ENCODE data around the gene CAMKV.

Gene CAMKV

DNA sequence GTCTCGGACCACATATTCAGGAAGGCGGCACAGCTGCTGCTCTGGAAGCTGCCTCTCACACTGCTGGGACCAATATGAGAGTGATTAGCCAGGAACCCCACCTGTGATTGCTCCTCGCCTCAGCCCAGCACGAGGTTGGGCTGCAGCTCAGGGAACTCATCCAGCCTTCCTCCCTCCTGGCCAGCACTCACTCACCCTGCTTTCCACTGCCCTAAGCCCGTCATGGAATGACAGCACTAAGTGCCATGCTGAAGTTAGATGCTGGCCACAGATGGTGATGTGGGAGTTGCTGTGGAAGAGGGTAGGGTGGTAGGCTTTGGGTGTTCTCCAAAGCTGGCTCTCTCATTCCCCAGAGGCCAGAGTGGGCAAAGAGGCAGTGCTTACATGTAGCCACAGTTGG lies 26.6 kb upstream of the CAMKV start:
- DNase-seq (ENCODE audit: low spot score), result no peak

DNA sequence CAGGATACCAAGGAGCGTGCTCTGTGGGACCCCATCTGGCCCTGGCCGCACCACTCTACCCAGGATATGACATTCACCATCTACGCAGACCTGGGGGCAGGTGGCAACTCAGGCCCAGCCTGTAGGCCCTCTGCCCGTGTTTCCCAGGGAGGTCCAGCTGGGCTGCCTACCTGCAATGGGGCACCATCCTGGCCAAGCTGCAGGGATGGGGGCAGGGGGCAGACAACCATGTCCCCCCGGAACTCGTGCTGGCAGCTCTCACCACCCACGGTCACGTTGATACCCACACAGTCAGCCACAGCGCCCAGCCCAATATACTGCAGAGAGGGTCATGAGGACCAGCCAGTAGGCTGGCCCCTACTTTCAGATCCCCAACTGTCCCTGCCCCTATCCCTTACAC lies 26.1 kb upstream of the CAMKV start:
- DNase-seq (ENCODE audit: low spot score), result no peak

DNA sequence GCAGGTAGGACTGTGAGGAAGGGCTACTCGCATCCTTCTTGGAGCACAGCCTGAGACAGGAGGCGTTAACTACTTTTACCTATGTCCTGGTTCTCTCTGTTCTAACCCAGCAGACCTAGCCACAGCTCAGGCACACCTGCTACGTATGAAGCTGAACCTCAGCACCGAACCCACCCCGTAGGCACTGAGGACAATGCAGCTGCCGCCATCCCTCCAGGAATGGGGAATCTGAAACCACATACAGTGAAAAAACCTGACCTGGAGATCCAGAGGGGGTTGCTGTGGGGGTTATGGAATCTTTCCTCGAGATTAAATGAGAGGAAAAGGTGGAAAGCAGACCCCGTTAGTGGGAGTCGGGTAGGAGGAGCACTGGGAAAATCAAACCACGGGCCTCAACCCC lies 19.6 kb upstream of the CAMKV start:
- DNase-seq (ENCODE audit: low spot score), result no peak

DNA sequence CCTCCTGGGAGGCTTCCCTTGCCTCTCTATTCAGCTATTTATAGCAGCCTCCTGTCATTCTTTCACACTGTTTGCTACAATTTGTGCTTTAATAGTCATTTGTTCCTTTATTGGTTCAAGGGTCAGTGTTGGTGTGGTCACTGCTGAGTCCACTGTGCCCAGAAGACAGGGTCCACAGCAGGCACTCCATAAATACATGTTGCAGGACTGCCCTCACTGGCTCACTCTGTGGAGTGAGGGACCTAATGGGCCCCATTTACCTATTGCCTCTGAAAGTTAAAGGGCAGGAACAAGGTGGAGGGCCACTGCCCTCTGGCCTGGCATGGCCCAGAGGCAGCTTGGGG lies 17.2 kb upstream of the CAMKV start:
- DNase-seq (ENCODE audit: low spot score), result no peak

DNA sequence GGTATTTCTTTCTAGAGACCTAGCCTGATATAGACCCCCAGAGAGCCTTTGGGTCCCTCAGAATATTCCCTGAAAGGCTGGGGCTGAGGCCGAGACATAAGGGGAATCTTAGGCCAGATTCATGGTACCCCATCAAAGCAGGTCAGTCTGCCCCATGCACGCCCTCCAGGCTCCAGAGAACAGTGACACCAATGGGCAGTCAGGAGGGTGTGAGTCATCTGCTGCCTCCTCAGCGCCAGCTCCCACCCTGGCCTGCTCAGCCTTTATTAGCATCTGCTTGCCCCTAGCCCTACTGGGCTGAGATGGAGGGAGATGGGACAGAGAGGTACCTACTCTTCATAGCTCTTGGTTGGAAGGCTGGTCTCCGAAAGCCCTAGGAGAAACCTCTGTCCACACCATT lies 14.3 kb upstream of the CAMKV start:
- DNase-seq (ENCODE audit: low spot score), result no peak

DNA sequence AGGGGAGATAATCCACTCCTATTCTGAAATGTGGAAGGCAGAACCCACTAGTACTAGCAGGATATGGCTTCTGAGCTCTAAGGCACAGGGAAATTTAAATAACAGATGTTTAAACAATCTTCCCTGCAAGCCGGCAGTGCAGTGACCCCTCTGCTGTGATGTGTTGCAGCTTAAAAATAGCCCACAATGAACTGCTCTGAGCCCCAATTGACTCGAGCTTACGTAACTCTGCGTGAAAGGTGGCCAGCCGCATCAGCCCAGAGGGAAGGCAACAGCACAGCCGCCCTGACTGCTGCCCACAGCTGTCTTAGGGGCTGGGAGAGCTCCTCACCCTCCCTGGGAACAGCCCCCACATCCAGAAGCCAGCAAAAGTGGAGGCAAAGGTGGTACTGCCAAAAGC lies 12.5 kb upstream of the CAMKV start:
- DNase-seq (ENCODE audit: low spot score), result no peak

DNA sequence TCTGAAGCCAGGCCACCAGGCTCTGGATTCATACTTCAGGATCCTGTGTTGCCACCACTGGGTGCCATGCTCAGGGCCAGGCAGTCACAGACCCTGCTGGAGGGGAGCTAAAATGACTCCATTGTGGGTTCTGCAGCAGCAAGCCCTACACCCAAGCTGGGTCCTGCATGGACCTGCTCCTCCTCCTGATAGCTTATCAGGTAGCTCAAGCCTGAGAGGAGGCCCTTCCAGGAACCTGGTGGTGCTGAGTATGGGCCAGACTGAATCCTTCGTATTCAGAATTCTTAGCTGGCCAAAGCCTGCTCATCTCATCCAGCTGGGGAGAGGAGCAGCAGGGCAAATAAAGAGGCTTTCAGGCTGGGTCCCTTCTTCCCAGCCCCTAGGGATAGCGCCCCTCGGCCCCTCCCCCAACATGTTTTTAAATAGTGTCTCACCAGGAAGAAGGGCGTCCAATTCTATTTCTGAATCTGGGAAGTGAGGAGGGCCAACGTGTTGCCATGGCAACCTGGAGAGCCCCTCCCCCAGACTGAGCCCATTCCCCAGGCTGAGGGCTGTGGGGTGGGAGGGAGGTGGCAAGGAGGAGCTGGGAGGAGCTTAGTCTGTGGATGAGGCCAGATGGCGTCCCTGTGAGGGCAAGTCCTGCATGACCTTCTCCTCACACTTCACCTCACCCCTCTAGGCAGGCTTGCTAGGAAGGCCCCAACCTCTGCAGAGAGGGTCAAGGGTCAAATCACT lies 11.0 kb upstream of the CAMKV start:
- peak; percentile 39 for DNase-seq (ENCODE audit: low spot score)

DNA sequence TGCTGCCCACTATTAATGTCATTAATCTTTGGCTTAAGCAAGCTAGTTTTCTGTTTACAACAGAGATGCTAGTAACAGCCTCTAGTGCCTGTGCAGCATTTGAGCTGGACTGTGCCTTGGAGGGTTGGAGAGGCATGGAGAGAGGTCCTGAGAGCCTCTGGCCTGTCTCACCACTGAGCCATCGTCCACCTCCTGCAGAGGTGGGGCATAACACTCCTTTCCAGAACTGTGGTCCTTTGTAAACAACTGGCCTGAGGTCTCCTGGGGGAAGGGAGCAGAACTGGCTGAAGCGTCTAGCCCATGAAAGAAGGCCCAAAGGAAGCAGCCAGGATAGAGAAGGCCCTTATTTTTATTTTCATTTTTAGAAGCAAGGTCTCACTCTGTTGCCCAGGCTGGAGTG lies 10.0 kb upstream of the CAMKV start:
- no peak for DNase-seq (ENCODE audit: low spot score)

DNA sequence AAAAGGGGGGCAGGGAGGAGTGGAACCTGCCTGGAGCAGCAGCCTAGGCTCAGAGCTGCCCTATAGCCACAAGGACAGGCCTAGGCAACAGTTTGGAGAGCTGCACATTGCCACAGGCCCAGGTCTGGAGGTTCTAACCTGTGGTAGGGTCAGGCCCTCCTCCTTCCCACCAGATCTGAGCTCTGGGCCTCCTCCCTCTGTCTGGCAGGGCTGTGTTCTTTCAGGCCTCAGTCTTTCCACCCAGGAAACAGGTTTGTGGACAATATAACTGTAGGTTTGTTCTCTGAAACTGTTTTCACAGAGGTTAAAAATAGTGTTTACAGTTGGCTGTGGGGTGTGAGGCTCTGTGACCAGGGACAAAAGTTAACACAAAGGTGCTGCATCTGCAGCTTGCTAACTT lies 9.0 kb upstream of the CAMKV start:
- no peak for DNase-seq (ENCODE audit: low spot score)

DNA sequence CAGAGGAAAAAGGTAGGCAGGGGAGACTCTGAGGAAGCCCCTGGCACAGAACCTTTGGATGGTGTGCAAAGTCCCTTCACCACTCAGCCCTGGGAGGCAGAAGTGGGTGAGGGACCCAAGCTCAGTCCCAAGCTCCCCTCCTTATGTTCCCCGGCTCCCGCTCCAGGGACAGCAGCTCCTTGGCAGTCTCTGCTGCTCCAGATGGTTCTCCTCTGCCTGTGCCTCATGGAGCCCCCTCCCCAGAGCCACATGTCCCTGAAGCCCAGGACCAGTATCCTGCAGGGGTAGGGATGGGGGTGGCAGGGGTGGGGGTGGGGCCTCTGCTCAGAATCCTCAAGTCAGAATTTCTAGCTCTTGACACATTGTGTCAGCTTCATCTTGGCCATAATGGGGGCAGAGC lies 8.0 kb upstream of the CAMKV start:
- no peak for DNase-seq (ENCODE audit: low spot score)

DNA sequence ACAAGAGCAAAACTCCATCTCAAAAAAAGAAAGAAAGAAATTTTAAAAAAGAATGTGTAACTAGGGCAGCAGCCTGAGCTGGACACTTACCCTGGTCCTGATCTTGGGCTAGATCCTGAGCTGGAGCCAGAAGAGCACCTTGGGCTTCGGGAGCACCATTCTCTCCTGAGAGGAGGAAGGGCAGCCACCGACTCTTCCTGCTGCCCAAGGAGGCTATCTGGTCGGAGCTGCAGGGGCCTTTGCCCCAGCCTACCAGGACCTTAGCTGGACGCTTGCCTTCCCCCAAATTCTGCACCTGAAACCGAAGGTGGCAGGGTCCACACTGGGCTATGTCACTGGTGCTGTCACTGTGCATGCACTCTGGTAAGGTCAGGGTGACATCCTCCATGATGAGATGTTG lies 6.9 kb upstream of the CAMKV start:
- no peak for DNase-seq (ENCODE audit: low spot score)

DNA sequence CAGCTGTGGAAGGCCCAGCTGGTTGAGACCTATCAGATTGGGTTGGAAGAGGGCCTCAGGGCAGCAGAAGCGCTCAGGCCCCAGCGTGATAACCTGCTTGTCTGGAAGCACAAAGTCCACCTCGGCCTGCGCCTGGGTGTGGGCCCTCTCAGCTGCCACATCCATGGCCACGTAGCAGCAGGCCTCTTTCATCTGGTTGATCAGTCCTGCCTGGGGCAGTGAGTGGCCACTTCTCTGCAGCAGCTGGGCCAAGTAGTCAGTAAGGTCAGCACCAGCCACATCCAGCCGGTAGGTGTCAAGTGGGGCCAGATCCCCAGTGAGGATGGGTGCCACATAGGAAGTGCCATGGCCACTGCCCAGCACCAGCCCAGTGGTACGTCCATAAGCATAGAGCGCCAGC lies 3.9 kb upstream of the CAMKV start:
- DNase-seq (ENCODE audit: low spot score), result no peak

DNA sequence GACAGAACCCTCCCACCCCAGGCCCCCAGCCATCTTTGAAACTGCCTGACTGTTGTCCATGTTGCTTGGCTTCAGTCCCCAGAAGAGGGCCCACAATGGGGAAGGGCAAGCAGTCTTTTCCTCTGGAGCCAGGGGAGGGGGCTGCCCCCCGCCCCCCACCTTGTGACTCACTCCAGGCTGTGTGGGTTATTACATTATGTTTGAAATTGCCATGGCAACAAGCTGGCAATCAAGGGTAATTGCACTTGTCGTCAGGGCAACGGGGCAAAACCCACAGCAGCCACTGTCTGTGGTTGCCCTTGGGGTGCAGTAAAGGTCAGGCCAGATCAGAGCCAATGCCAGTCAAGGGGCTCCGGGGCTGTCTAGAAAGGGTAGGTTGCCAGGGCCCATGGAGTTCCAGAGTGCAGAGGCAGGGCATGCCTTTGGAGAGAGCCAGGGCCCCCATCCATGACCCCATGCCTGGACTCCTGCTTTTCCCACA lies 3.1 kb upstream of the CAMKV start:
- no peak for DNase-seq (ENCODE audit: low spot score)

DNA sequence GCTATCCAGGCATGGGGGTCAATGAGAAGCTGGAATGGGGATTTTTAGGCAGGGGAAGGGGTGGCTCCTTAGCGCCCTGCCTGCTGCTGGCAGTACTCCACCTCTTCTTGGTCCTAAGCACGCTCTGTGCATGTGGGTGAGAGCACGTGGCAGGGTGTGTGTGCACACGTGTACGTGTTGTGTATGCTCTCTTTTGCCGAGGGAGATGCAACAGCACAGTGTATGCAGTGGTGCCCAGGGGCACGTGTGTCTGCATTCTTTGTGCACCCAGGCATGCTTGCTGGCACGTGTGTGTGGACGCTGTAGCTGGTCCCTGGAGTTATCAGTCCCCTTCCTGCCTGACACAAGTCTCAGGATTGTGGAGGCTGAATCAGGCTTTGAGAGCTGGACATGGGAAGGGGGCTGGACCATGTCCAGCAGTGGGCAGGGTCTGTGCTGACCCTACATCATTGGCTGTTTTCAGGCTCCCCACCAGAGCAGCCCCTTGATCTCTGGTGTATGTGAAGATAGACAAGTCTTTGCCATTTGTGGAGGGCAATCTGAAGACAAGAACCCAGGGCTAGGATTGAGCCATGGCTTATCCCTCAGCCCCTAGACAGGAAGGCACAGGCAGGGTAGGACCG lies 1.9 kb upstream of the CAMKV start:
- DNase-seq (ENCODE audit: low spot score), result no peak

DNA sequence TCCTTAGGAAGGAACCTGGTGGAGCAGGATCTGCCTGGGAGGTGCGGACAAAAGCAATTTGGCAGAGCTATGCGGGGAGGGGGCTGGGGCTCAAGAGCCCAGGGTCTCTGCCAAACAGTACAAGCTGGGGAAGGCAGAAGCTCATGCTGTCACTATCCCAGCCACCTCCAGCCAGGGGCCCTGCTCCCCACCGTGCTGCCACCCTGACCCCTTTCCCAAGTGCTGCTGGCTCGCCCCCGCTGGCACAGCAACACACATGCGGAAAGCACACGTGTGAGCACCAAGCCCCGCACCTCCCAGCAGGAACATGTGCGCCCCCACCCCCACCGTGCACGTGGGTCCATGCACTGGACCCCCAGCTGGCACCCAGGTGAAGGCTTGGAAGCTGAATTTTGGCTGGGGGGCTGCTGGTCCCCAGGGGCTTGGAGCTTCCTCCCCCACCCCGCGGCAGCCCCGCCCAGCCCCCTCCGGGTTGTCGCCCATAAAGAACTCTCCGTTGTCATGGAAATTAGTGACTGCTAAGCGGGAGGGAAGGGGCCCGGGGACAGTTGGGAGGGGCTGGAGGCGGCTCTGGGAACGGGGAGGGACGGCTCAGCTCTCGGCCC lies 742 bp downstream of the CAMKV start:
- no peak for DNase-seq (ENCODE audit: low spot score)

DNA sequence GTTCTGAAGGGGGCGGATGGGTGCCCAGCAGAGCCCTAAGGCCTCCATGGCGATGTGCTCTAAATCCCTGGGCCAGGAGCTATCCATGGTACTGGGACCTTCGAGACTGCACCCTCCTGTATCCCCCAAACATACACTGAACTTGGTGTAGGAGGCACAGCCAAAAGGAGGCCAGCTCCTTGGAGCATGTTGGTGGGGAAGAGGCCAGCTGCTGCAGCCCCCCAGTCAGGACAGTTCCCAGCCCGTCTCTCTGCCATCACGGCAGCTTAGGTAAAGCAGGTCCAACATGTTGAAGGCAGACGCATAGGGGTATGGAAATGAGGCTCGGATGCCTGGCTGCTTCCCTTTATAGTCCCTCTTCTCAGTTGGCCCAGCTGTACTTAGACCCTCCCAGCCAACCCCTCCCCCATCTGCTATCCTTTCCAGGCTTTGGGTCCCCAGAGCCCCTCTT lies 1.8 kb downstream of the CAMKV start:
- DNase-seq (ENCODE audit: low spot score), result no peak

DNA sequence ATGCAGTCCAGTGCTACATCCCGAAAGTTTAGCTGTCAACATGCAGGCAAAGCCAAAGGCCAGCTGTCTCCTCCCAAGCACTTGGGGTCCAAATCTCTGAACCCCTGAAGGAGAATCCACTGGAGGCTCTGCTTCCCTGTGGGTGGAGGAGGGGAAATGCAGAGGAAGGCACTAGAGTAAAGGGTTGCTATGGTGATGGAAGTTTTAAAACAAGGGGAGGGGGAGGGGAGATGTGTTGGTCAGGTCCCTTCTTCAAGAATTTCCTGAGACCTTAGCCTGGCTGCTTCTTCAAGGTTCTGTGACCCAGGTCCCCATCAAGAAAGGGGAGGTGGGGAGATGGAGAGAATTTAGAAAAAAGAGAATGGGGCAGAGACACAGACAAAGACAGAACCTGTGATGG lies 2.3 kb downstream of the CAMKV start:
- no peak for DNase-seq (ENCODE audit: low spot score)

DNA sequence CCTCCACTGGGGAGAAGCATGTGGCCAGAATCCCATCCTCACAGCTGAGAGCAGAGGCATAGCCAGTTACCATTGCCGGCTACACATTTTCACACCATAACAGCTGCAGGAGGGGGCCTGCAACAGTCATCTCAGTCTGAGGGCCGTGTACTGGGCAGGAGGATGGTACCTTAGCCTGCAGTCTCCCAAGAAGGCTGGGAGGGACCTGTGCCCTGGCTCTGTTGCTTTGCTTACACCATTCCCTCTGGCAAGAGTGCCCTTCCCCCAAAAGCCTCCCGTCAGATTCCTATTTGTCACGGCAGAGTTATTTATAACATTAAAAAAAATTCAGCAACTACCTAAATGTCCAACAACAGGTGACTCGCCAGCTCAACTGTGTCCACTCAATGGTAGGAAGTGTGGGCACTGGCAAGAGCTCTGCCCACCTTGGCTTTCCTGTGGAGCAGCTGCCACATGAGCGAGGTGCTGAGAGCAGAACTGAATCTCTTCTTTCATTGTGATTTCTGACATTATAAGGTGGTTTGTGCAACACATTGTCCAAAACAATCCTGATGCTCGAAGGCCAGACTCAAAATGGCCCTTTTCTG lies 4.4 kb downstream of the CAMKV start:
- no peak for DNase-seq (ENCODE audit: low spot score)

DNA sequence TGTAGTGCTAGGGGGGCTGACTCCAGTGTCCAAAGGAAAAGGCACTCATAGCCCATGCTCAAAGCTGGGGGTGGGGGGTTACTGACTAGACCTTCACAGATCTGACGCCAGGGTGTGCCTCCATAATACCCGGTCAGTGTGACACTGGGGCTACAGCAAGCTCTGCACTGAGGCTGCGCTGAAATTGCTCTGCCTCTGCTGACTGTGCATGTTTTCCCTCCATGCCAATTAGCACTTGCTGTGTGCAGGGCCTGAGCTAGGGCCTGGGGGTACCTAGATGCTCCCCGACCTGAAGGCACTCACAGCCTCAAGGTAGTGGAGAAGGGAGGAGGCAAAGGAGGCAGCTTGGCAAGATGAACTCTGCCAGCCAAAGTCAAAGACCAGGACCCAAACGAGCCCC lies 5.2 kb downstream of the CAMKV start:
- no peak for DNase-seq (ENCODE audit: low spot score)

DNA sequence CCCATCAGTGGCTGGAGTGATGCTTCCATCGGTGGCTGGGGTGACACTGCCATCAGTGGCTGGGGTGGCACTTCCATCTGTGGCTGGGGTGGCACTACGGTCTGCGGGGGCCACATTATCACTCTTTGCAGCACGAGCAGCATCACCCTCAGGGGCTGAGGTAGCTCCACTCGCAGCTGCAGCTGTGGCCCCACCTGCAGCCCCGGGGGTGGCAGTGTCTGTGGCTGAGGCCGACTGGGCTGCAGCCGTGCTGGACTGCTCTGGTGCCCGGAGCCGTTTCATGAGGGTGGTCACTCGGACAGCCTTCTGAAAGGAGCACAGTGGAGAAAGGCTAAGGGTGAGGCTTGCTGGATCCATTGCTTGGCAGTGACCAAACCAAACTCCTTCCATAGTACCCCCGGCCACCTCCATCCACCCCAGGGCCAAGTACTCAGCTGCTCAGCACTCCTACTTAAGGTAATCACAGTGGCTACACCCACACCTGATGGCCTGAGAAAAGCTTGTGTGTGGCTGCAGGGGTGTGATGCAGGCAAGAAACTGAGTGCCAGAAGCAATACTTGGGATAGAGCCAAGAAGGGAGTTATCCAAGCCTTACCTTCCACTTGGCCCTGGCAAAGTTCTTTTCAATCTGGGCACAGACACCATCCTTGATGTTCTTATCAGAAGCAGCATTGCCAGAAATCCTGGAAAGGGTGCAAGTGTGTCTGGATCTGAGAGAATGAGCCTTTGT lies 10.0 kb downstream of the CAMKV start:
- no peak for DNase-seq (ENCODE audit: low spot score)

DNA sequence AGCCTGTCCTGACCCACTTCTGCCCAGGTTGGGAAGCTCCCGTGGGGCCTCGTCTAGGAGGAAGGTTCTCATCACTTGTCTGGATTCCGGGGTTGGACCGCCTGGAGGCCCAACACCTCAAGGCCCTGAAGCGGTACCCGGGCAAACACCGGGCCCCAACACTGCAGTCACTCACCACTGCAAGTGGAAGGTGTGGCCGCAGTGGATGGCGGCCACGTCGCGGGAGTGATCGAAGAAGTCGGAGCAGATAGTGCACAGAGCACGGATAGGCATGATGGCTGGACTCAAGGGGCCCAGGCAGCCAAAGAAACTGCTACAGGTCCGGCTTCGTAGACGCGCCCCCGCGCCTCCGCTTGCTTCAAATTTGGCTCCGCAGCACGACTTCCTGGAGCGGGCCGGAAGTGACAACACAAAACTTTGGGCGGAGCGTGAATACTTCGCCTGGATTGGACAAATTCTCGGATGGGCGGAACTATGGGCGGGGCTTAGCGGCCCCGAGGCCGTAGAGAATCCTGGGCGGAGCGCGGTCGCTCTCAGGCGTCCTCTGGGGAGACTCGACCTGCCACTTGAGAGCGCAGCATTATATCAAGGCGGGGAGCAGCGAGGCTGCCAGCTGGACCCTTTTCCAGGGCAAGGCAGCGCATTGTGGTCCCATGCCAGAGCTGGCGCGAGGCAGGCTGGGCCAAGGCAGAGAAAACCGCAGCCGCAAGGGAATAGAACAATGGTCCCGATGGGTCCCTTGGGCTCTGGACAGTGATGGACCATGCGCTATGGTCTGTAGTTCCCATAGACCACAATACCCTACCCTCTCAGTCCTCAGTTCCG lies 13.3 kb downstream of the CAMKV start, which contains the start of gene TRAIP:
Gene TRAIP (minus strand): TSS at position 384 of the 825 bp plus-strand sequence. CDS start 111 bp downstream, at position 273.
- peak; percentile 96 for DNase-seq (ENCODE audit: low spot score)

DNA sequence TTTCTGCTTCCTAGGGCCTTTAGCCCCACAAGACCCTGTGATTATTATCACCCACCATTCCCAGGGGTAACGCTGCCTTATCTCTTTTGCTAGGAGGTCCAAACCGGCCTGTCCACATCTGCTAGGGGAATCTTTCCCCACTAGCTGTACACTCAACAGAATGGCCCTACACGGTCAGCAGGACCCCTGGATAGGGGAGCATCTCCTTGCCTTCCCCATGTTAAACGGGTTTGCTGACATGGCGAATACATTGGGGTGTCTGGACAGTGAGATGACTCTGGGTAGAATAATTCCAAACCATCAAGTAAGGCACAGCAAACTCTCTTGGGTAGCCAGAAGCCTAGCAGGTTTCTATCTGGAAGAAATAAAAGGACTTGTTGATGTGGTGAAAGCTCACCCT lies 14.0 kb downstream of the CAMKV start:
- no peak for DNase-seq (ENCODE audit: low spot score)

Data from hematopoietic multipotent progenitor cell treated with erythropoietin and hydrocortisone succinate and interleukin-3 and kit ligand, for 15 days (in vitro differentiated cells).